Kidney (tissue), 14 donors: ENCODE results near the gene ZFP92. TPM values are rescaled to one million over a fixed set of nuclear protein-coding genes. Genes with fewer than 3 reads are reported as not detected.

Experiments
- DNase-seq, 5 donors: peaks; one replicate each; pipeline ENCODE4 v3.0.0-alpha.2; 2013 to 2020
- FAIRE-seq: peaks from 2 replicates; lab custom pipeline; 2012; peaks lifted over from hg19 to GRCh38; lab: Jason Lieb, UNC
- H3K27ac ChIP-seq, 2 donors: one replicate each; pipeline ENCODE4 v1.7.0; 2013; ENCODE audit warnings: low read depth in 2 of 2, low read length in 2 of 2, inconsistent platforms in 1 of 2
- H3K27me3 ChIP-seq: one replicate; pipeline ENCODE4 v1.7.1; 2013; ENCODE audit warnings: low read length, inconsistent platforms; ENCODE audit not compliant: control insufficient read depth, insufficient read depth
- H3K36me3 ChIP-seq, 3 donors: one replicate each; pipeline versions ENCODE4 v1.7.0 to v1.7.1; 2013; ENCODE audit warnings: low read length in 3 of 3, control low read depth in 1 of 3, inconsistent platforms in 1 of 3; ENCODE audit not compliant: insufficient read depth in 3 of 3, control insufficient read depth in 2 of 3
- H3K4me1 ChIP-seq, 3 donors: one replicate each; pipeline versions ENCODE4 v1.7.0 to v1.7.1; 2013; ENCODE audit warnings: low read length in 3 of 3, inconsistent platforms in 1 of 3, low read depth in 1 of 3; ENCODE audit not compliant: control insufficient read depth in 2 of 3, insufficient read depth in 2 of 3
- H3K4me3 ChIP-seq, 3 donors: one replicate each; pipeline versions ENCODE4 v1.7.0 to v1.8.1; 2013; ENCODE audit warnings: low read length in 3 of 3, control low read depth in 1 of 3, inconsistent platforms in 1 of 3
- H3K9ac ChIP-seq, 3 donors: one replicate each; pipeline versions ENCODE4 v1.7.0 to v1.7.1; 2013; ENCODE audit warnings: low read length in 3 of 3, control low read depth in 1 of 3, inconsistent platforms in 1 of 3
- H3K9me3 ChIP-seq, 3 donors: one replicate each; pipeline versions ENCODE4 v1.7.0 to v1.7.1; 2013; ENCODE audit warnings: low read length in 3 of 3, control low read depth in 1 of 3, inconsistent platforms in 1 of 3; ENCODE audit not compliant: control insufficient read depth in 2 of 3, insufficient read depth in 1 of 3
- CTCF ChIP-seq: IDR thresholded peaks from 3 replicates; pipeline ENCODE4 v1.5.1; 2012; ENCODE audit warnings: mild to moderate bottlenecking, moderate library complexity, borderline replicate concordance; ENCODE audit not compliant: insufficient read depth; ENCODE audit errors: extremely low read depth
- intact Hi-C: fragments of 100-400 bp; cut with DNase I; formaldehyde crosslinking; loops from one replicate; pipeline ENCODE4 v1.11.1; 2022
- polyA plus RNA-seq: library from polyadenylated mRNA; stranded (reverse); fragments of 350-450 nt; fragmentation: Illumina TruSeq; extraction: RNeasy Lipid Tissue Mini Kit (QIAGEN cat#74804); gene quantifications from one replicate; pipeline ENCODE4 v1.2.3, GENCODE V29; 2014; ENCODE audit warnings: low read depth, low replicate concordance; ENCODE audit not compliant: insufficient read depth
- total RNA-seq: library from RNA; stranded (reverse); fragmentation: NEBNext Ultra II Directional; extraction: Animal tissue kit (Norgen Biotek cat#: 25700); gene quantifications from one replicate; pipeline ENCODE4 v1.2.1, GENCODE V29; 2021
- donor health status: control.
- donor health status: control.
- donor health status: control.
- donor health status: control.
- donor health status: control.
- donor health status: DM: yes; HTN: yes; CAD: no.
- donor health status: Normal renal cell carcinoma (clear cell type).

The ZFP92 gene
- total and polyA plus RNA-seq, 2 donors from 2014 or later: 0.47 to 0.91 TPM

- Histone ChIP-seq H3K36me3 (peaks cover 0 to 2% (median 0%) of the 10 kb centered on the region in 3 donors), H3K9ac (no peak overlapping the region), H3K4me1 (peaks cover 0 to under 1% (median 0%) of the 10 kb centered on the region in 3 donors), H3K4me3 (no peak overlapping the region), H3K27me3 (no peaks in the 10 kb centered on the region), H3K27ac (no peak overlapping the region), H3K9me3 (no peaks in the 10 kb centered on the region)
- no peak for FAIRE-seq
- no peak for TF ChIP-seq CTCF
- DNase-seq: no peak
- intact Hi-C loops: no loop called here
These were observed 47.2 kb downstream of the ZFP92 start for GRCh38 chrX:153458476-153458875.

- FAIRE-seq (no peak), DNase-seq (peak in 2 of 5 donors; percentile 14 to 29)
- H3K9me3 ChIP-seq: no peaks in the 10 kb centered on the region
- H3K27me3 ChIP-seq: no peaks in the 10 kb centered on the region
- H3K27ac ChIP-seq: no peak overlapping the region
- H3K36me3 ChIP-seq: peaks cover 0 to 2% (median 0%) of the 10 kb centered on the region in 3 donors
- peaks cover 0 to 10% (median 0%) of the 10 kb centered on the region in 3 donors for H3K4me1 ChIP-seq
- no peak overlapping the region for H3K4me3 ChIP-seq
- no peak overlapping the region for H3K9ac ChIP-seq
- intact Hi-C loops: no loop called here
- no peak for TF ChIP-seq CTCF
These were observed 48.7 kb downstream of the ZFP92 start for GRCh38 chrX:153459986-153460385.

- H3K9ac ChIP-seq: no peak overlapping the region
- H3K9me3 ChIP-seq: no peaks in the 10 kb centered on the region
- FAIRE-seq (no peak), DNase-seq (peak in 4 of 5 donors; percentile 45 to 77 (median 58))
- intact Hi-C loops: no loop called here
- no peaks in the 10 kb centered on the region for H3K27me3 ChIP-seq
- H3K27ac ChIP-seq: no peak overlapping the region
- H3K4me3 ChIP-seq: no peak overlapping the region
- peak; percentile 44 for TF ChIP-seq CTCF
- peaks cover 0 to 2% (median 0%) of the 10 kb centered on the region in 3 donors for H3K36me3 ChIP-seq
- H3K4me1 ChIP-seq: peaks cover 0 to 10% (median 0%) of the 10 kb centered on the region in 3 donors
These were observed 49.6 kb downstream of the ZFP92 start for GRCh38 chrX:153460826-153461225.

Other genes starting within 250 kb of the ZFP92 start
- gene MAGEA1, start 232.2 kb upstream of the ZFP92 start, total RNA-seq: not detected
- not detected for gene MAGEA1, start 232.2 kb upstream of the ZFP92 start, polyA plus RNA-seq
- gene PNMA6F, start 89.7 kb upstream of the ZFP92 start, total RNA-seq: not detected
- not detected for gene PNMA6F, start 89.7 kb upstream of the ZFP92 start, polyA plus RNA-seq
- 11.2 TPM for gene ZNF275, start 77.3 kb upstream of the ZFP92 start, total RNA-seq
- 4.3 TPM for gene ZNF275, start 77.3 kb upstream of the ZFP92 start, polyA plus RNA-seq
- not detected for gene PNMA6E, start 10.1 kb upstream of the ZFP92 start, total RNA-seq
- not detected for gene PNMA6E, start 10.1 kb upstream of the ZFP92 start, polyA plus RNA-seq
- 1.4 TPM for gene TREX2, start 34.6 kb downstream of the ZFP92 start, total RNA-seq
- gene TREX2, start 34.6 kb downstream of the ZFP92 start, polyA plus RNA-seq: 0.67 TPM
- gene HAUS7, start 59.1 kb downstream of the ZFP92 start, total RNA-seq: 28.1 TPM
- gene HAUS7, start 59.1 kb downstream of the ZFP92 start, polyA plus RNA-seq: 47.6 TPM
- 164 TPM for gene BGN, start 83.5 kb downstream of the ZFP92 start, total RNA-seq
- gene BGN, start 83.5 kb downstream of the ZFP92 start, polyA plus RNA-seq: 288 TPM
- gene ATP2B3, start 106.2 kb downstream of the ZFP92 start, total RNA-seq: not detected
- gene ATP2B3, start 106.2 kb downstream of the ZFP92 start, polyA plus RNA-seq: 0.37 TPM
- gene CCNQ, start 187.7 kb downstream of the ZFP92 start, total RNA-seq: 14.6 TPM
- gene CCNQ, start 187.7 kb downstream of the ZFP92 start, polyA plus RNA-seq: 35.4 TPM
- 4.7 TPM for gene DUSP9, start 235.7 kb downstream of the ZFP92 start, total RNA-seq
- gene DUSP9, start 235.7 kb downstream of the ZFP92 start, polyA plus RNA-seq: 81.4 TPM